Activated CD8-positive, alpha-beta memory T cell treated with anti-CD3 and anti-CD28 coated beads, Interleukin-2, amount 50 U/mL, for 1 hour (primary cell): ENCODE results near the gene CHPF2.

ENCODE experiments used
- DNase-seq: peaks from one replicate; pipeline ENCODE4 v3.0.0-alpha.2; 2020; ENCODE audit errors: extremely low read depth

Gene CHPF2

GRCh38 chr7:151245360-151246101 is 13.2 kb downstream of the CHPF2 start:
- no peak for DNase-seq

GRCh38 chr7:151246102-151246850 is 14.0 kb downstream of the CHPF2 start:
- no peak for DNase-seq

- DNase-seq, result no peak
These were observed 14.7 kb downstream of the CHPF2 start for GRCh38 chr7:151246851-151247580.

- DNase-seq, result no peak
These were observed 15.5 kb downstream of the CHPF2 start for GRCh38 chr7:151247611-151248345.

GRCh38 chr7:151248346-151249033 is 16.2 kb downstream of the CHPF2 start, which contains the start of gene SMARCD3:
TSS of gene SMARCD3 (minus strand) at chr7:151248694. CDS start at chr7:151248562, 132 bp downstream.
- DNase-seq, result no peak

GRCh38 chr7:151249034-151249731 is 16.9 kb downstream of the CHPF2 start:
- no peak for DNase-seq

GRCh38 chr7:151249732-151250072 is 17.4 kb downstream of the CHPF2 start:
- DNase-seq, result no peak

GRCh38 chr7:151250181-151251132 is 18.2 kb downstream of the CHPF2 start:
- no peak for DNase-seq

- DNase-seq, result no peak
These were observed 19.0 kb downstream of the CHPF2 start for GRCh38 chr7:151251328-151251688.

GRCh38 chr7:151251689-151252560 is 19.6 kb downstream of the CHPF2 start:
- DNase-seq, result no peak

- no peak for DNase-seq
These were observed 20.2 kb downstream of the CHPF2 start for GRCh38 chr7:151252561-151252835.

GRCh38 chr7:151252961-151253711 is 20.9 kb downstream of the CHPF2 start:
- DNase-seq, result no peak

GRCh38 chr7:151254316-151254715 is 22.0 kb downstream of the CHPF2 start:
- no peak for DNase-seq

GRCh38 chr7:151254851-151255250 is 22.6 kb downstream of the CHPF2 start:
- no peak for DNase-seq

- no peak for DNase-seq
These were observed 23.1 kb downstream of the CHPF2 start for GRCh38 chr7:151255390-151255789.

- DNase-seq, result no peak
These were observed 24.2 kb downstream of the CHPF2 start for GRCh38 chr7:151256410-151257045.

- DNase-seq, result no peak
These were observed 25.7 kb downstream of the CHPF2 start for GRCh38 chr7:151257990-151258389.

GRCh38 chr7:151260471-151260870 is 28.2 kb downstream of the CHPF2 start:
- no peak for DNase-seq
